NCI-H2171 (cell line): Measurements from ENCODE around the gene QTRT2.

ENCODE experiments used
- DNase-seq: peaks from one replicate; lab custom pipeline; 2025; lab: John Stamatoyannopoulos, UW

The QTRT2 gene

GRCh38 chr3:114078126-114078525 is 21.6 kb downstream of the QTRT2 start:
- DNase-seq, result no peak

- no peak for DNase-seq
Observed at GRCh38 chr3:114079761-114080160, 23.2 kb downstream of the QTRT2 start.

- no peak for DNase-seq
Observed at GRCh38 chr3:114080201-114080600, 23.7 kb downstream of the QTRT2 start.

GRCh38 chr3:114081037-114081436 is 24.5 kb downstream of the QTRT2 start:
- DNase-seq, result no peak

GRCh38 chr3:114083112-114083511 is 26.6 kb downstream of the QTRT2 start:
- DNase-seq, result no peak

GRCh38 chr3:114086356-114086755 is 29.8 kb downstream of the QTRT2 start:
- DNase-seq, result no peak

- DNase-seq, result no peak
Observed at GRCh38 chr3:114089675-114090074, 33.1 kb downstream of the QTRT2 start.

GRCh38 chr3:114092151-114093015 is 35.8 kb downstream of the QTRT2 start:
- DNase-seq, result no peak

GRCh38 chr3:114093016-114093380 is 36.5 kb downstream of the QTRT2 start:
- DNase-seq, result no peak

GRCh38 chr3:114093596-114093995 is 37.1 kb downstream of the QTRT2 start:
- peak; percentile 14 for DNase-seq

GRCh38 chr3:114095796-114096195 is 39.3 kb downstream of the QTRT2 start:
- no peak for DNase-seq

- DNase-seq, result no peak
Observed at GRCh38 chr3:114101101-114101500, 44.6 kb downstream of the QTRT2 start.

- DNase-seq, result no peak
Observed at GRCh38 chr3:114103181-114103580, 46.6 kb downstream of the QTRT2 start.

- no peak for DNase-seq
Observed at GRCh38 chr3:114103858-114104257, 47.3 kb downstream of the QTRT2 start.

GRCh38 chr3:114104414-114104813 is 47.9 kb downstream of the QTRT2 start:
- no peak for DNase-seq

- DNase-seq, result no peak
Observed at GRCh38 chr3:114108137-114108536, 51.6 kb downstream of the QTRT2 start.

GRCh38 chr3:114110439-114110838 is 53.9 kb downstream of the QTRT2 start:
- no peak for DNase-seq

GRCh38 chr3:114111060-114111770 is 54.7 kb downstream of the QTRT2 start:
- no peak for DNase-seq

- no peak for DNase-seq
Observed at GRCh38 chr3:114112696-114113095, 56.2 kb downstream of the QTRT2 start.

GRCh38 chr3:114114719-114115118 is 58.2 kb downstream of the QTRT2 start:
- DNase-seq, result no peak

- DNase-seq, result no peak
Observed at GRCh38 chr3:114115143-114115542, 58.6 kb downstream of the QTRT2 start.

GRCh38 chr3:114119776-114120175 is 63.2 kb downstream of the QTRT2 start:
- no peak for DNase-seq

- DNase-seq, result no peak
Observed at GRCh38 chr3:114120211-114120610, 63.7 kb downstream of the QTRT2 start.
